ENCODE measurements around the gene OR4D2.

GRCh38 chr17:58136669-58137279, 30.0 kb upstream of the OR4D2 start:
- peak; percentile 56 for TF ChIP-seq CTCF (IDR thresholded peaks at IDR 0.05)
- no peak for TF ChIP-seq EZH2 (IDR thresholded peaks at IDR 0.05)

All from neural progenitor cell (in vitro differentiated cells).